HG03135 (cell line): ENCODE results near the gene NHEJ1.

ENCODE experiments used
- ATAC-seq: cut with Tn5 transposase; IDR thresholded peaks from one replicate; pipeline ENCODE4 v1.9.1; 2021; ENCODE audit warnings: mild to moderate bottlenecking, moderate library complexity; ENCODE audit not compliant: unreplicated experiment

NHEJ1 gene

DNA sequence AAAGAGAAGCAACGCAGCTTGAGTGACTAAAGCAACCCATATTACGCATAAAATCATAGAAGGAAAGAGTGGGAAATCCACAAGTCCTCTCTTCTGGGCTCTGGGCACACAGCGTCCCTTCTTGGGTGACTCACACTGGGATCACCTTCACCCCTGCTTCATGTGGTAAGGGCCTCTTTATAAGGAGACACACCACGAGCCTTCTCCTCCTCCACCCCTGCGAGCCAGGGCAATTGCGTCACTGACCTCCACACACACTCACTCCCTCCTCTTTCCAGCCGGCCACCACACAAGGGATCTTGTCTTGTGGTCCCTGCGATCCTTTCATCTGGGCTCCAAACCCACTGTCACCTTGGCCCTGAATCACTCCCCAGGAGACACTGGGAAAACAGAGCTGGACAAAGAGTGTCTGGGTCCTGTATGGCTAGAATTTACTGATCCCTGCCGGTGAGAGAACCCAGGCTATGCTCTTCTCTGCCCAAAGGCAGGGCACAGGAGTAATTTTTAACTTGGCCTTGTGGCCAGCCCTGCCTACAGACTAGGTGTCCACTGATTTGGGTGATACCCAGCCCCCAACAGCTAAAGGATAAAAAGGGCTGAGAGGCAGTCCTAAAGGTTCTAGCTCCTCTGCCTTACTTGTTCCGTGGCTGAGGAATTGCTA lies 35.3 kb downstream of the NHEJ1 start:
- ATAC-seq, result no peak

DNA sequence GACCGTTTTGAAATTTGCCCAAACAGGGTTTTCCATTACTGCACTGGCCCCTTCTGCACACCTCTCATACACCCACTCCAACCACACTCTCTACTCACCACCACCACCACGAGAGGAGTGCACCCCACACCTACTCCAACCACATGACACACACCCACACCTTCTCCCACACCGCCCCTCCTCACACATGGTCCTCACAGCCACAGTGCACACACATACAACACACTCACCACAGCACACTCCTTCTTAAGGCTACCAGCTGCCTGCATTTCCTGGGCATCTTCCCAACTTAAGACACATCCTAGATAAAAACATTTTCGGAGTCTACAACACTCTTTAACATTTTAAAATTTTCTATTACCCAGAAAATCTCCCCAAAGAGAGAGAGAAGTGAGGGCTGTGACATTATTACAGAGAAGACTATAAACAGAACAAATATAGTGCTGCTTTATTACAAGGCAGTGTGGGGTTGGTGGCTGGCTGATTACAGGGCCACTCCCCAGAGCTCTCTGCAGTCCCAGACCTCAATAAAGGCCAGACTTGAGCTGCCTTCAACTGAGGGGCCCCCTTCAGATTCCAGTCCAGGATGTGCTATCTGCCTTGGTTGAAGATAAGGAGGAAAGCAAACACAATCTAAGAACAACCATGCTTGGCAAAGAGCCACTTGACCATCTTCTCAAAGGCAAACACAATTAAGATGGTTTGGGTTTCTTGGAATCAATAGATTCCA lies 36.1 kb downstream of the NHEJ1 start:
- no peak for ATAC-seq

DNA sequence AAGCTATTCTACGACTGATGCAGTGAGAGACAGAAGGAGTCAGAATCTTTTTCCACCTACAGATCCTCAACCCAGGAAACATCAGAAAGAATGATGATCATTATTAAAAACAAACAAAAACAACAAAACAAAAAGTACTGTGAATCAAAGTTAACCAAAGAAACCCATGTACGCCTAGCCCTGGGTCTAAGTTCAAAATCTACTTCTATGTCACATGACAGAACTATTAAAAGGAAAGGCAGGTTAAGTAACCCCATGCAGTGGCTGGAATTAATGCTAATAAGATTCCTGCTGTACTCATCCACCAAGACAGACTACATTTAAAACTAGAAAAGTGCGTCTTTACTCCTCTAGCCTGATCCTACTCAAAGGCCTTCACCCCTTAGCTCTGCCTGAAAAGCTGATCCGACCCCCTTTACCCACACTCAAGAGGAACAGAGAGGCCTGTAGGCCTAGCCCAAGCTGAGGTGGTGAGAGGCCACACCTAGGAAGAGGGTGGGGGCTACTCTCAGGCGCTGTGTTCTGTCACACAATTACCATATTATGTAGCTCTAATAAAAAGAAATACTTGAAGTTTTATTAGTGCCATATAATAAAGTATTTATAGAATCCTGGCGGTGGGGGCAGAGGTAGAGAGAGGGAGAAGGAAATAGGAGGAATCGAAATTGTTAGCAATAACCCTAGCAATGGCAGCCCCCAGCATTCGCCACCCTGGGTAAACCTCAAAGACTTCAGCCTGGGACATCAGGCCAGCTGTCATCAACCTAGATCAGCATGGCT lies 37.1 kb downstream of the NHEJ1 start:
- ATAC-seq, result no peak

DNA sequence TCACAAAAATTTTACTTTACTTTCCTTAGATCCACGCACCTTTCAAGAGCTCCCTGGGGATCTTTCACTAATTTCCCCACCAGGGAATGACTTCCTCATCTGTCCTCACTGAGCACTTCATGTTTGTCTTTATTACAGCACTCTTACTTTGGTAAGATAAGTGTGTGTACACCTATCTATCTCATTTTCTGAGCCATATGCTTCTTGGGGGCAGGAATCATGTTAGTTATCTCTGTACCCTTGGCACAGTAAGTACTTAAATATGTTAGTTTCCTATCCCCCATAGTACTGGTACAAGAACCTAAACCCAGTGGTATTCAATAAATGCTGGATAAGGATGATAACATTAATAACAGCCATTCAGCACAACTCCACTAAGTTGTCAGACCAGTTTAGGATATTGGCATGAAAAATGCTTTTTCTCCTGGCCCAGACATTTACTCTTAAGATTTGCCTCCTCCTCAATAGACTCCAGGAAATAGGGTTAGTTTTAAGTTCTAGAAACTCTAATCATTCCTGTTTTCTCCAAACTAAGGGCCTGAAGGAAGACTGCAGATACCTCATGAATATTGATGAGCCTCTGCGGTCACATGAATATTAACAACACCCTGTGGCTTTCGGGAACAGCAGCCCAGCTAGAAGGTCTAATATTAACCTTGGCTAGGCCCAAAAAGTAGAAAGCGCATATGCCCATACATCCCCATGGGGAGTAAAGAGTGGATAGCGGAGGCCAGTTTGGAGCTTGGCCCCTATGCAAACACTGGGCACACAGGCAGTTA lies 38.2 kb downstream of the NHEJ1 start:
- no peak for ATAC-seq

DNA sequence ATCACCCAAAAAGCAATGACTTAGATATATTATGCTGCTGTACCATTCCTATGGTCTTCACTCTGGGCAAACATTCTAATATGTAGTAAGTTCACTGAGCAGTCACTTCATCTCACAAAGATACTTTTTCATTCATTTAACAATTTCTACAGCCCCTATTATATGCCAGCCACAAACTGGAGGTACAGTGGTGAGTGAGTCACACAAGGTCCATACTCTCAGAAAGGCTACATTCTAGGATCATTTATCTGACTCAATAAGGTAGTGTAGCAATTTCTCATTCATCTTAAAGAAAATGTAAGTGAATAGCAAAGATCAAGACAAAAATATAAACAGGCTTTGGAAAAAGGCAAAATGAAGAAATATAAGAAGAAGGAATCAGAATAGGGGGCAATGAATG lies 40.5 kb downstream of the NHEJ1 start:
- no peak for ATAC-seq

DNA sequence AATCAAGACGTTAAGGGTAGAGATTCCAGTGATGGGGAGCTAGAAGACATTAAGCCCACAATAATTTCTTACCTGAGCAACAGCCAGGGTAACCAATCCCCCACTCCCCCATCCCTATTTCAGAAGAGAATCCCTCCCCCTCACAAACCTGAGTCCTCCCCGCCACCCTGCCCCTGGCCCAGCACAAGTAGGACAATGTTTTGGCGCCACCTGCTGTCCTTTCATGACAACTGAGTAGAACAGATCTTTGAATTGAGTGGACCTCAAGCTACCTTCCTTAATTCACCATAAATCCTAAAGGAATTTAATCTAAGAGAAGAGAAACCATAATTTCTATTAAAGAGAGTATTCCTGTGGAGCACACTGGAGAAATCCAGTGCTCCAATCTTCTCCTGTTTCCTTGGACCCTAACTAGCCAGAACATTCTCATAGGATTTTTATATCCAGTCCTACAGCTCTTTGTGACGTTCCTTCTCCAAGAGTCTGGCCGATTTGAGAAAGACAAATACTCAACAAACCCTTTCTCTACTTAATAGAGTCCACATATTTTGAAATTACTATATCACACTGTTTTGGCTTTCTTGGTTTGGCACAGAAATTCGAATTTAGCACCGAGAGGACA lies 41.1 kb downstream of the NHEJ1 start:
- no peak for ATAC-seq

DNA sequence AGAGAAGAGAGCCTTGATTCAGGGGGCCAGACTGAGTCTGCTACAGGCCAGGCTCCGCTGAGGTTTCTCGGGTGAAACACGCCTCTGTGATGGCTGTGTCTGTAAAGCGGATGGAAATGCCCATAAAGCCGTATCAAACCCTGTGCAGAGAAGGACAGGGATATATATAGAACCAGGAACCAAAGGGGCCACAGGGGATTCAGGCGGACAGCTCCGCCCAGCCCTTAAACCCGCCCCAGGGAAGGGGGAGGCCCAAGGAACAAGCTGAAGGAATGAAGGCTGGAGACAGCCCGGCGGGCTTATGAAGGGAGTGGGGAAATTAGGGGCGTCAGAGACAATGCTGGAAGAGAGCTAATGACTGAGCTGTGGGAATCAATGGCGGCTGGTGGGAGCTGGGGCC lies 42.1 kb downstream of the NHEJ1 start:
- ATAC-seq, result no peak

DNA sequence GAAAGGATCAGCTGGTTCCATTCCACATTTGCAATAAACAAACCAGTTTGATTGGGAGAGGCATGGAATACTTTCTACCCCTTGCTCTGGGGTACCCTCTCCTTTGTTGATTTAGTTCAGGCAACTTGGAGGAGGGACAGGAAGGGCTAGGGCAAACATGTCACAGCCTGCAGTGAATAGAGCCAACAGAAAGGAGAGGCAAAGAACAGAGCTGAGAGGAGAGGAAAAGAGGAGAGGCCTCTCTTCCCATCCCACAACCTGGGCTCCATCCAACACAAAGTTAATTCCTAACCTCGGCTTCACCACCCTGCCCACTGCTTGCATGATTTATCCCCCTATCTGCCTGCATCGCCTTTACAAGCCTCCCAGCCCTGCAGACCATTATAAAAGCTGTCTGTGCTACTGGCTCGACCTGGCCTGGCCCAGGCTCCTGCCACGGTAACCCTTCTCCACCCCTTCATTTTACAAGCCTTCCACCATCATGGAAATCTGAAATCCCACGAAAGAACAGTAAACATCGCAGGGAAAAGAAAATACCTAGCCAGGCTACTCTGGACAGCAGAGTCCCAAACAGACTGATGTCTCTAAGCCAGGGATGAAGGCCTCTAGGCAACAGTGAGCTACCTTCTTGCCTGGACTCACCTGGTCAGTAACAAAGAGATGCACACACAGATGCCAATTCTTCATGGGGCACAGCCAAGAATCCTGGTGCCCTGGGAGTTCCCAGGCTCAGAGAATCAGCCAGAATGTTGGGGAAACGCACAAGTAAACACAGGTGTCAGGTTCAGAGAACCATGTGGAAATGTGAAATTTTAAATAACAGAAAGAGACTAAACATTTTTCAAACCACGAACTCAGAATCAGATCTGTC lies 43.6 kb downstream of the NHEJ1 start:
- no peak for ATAC-seq

DNA sequence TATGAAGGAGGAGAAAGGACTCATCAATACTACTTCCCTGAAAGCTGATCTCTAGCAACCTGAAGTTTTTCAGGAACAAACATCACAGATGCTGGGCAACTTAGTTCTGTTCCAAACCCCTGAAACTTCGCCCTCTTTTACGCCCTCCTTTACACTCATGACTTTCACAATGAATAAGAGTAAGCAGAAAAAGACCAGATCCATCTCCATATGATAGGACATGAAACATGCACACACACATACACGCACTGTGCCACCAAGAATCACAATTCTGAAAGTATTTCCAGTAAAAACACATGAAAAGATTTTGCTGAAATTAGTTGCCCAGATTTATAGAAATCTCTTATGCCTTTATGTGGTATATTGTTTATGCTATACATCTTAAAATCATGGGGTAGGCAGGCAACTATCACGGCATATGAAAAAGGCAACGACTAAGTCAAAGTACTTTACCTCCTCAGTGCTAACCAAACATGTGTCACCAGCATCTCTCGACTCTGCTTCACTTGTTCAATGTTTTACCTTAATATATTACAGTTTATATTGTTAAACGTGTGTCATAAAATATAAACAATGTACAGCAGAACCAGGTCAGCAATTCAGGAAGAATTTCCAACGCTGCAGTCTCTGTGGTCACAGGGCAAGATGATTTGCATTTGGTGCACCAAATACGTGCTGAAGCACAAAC lies 47.8 kb downstream of the NHEJ1 start:
- ATAC-seq, result no peak

DNA sequence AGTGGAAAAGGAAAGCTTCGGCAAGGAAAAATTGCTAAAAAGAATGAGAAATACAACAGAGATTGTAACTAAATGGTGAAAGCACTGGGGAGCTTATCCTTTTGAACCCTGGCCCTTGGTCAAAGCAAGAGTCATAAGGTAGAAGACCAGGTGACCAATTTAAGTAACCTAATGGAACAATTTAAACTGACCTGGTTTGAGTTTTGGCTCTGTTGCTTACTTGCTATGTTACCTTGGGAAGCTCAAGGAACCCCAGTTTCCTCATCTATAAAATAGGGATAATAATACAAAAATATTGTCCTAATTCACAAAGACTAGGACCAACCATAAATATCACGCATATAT lies 48.6 kb downstream of the NHEJ1 start:
- ATAC-seq, result no peak

DNA sequence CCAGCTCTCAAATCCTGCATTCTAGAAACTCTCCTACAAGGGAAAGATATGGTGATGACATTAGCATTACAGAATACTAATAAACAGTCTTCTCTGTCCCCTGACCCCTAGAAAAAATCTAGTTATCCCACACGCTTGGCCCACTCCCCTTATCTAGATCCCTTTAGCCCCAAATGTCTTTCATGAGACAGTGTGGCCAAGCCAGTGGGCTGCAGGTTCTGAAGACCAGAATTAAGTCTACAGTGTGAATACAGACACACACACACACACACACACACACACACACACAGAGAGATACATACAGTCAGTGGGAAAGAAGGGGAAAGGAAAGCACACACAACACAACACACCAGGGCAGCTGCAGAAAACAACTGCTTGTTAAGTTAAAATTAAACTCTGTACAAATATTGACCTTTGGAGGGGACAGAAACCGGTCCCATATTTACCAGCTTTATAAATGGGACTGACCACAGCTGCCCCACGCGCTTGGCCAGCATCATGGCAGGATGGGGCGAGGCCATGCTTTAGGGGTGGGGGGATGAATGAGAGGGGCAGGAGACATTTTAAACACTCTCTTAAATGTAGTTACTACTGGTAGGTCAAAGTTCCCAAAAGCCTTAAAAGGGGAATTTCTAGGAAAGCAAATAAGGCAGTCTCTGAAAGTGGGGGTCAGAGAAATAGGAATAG lies 49.1 kb downstream of the NHEJ1 start:
- no peak for ATAC-seq

DNA sequence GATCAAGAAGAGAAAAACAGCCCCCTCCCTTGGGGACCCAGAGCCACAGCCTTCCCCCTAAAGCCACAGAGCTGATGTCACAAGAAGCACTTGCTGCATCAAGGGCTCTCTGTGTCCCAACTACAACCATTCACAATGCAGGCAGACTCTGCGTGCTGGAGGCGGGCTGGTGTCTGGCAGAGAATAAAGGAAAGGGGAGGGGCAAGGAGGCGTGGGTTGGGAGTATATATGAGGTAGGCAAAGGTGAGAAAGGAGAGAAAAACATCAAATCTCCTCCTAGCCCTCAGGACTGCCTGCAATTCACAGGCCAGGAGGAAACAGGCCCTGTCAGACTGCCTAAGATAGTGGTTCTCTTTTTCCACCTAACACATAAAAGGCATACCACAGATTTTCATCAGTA lies 51.1 kb downstream of the NHEJ1 start:
- no peak for ATAC-seq

DNA sequence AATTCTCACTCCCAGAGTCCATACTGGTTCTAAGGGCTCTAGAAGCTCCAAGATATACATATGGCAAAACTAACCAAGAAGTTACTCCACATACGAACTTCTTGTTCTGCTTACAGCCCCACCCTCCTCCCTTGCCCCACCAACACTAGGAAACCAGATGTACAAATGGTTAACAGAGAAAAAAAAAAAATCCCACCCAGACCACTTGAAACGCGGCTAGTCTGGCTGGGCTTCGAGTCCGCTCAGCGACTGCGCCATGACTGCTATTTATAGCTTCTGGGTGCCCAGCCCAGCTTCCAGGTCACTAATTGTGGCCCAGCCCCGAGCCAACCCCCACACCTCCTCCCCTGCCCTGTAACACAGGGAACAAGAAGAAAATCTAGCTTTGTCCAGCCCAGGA lies 52.9 kb downstream of the NHEJ1 start:
- no peak for ATAC-seq

DNA sequence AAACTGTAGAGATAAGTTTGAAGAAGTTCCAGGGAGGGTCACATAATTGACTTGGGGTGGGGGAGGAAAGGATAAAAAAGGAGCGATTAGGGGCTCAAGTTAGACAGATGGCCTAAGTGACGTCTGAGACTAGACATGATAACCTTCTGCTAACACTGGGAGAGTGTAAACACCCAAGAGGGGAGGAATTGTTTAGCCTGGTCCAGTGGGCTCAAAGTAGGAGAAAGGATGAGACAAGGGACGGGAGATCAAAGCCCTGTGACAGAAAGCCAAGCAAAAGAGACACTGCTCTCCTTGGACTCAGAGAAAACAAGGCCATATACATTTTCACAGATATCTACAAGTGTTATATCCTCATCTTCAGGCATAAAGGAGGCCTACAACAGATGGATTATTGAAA lies 54.4 kb downstream of the NHEJ1 start:
- ATAC-seq, result no peak

DNA sequence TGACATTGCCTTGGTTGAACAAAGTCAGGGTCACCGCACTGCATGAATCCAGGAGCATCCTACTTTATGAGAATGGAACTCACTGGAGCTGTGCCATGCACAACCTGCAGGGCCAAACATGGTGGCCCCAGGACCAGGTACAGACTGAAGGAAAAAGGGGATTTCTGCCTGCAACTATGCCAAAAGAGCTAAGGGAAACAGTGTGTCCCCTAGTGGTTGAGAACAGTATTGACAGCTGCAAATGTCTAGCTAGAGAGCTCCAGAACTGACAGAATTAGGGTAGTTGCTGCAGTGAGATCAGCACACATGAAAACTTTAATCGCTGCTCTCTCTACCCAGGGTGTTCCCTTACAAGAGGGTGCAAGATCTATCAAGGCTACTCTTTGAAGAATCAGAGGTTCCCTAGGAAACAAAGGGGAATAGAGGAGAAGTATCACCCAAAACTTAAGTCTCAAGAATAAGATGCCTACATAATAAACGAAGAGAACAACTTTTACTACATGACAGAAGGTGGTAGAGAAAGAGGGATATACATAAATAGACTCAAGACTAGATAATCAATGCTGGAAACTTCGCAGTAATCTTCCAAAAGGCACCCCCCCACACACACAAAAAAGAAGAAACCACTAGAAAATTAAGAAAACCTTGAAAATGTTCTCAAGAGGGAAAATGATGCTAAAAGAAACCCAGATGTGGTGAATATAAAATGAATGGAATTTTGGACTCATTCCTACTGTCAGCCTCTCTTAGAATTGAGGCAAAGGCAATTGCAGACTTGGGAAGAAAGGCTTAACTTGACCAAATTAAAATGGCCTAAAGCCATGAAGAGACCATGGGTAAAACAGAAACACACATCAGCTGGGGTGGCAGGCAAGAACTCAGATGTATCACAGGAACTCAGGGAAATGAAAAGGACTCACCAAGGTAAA lies 56.2 kb downstream of the NHEJ1 start:
- no peak for ATAC-seq

DNA sequence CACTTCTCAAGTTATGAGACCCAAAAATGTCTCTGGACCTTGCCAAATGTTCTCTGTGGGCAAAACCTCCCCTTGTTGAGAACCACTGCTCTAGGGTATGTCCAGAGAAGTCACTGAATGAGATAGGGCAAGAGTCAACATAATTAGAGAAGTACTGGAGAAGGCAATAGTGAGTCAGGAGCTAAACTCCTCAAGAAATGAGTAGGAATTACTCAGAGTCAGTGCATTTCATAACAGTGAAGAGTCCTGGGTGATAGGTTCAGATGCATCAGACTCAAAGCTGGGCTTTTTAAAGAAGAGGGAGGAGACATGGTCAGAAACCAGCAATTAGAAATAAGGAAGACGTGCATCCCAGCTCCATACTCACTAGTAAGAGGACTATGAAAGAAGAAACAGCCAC lies 61.3 kb downstream of the NHEJ1 start:
- ATAC-seq, result no peak

DNA sequence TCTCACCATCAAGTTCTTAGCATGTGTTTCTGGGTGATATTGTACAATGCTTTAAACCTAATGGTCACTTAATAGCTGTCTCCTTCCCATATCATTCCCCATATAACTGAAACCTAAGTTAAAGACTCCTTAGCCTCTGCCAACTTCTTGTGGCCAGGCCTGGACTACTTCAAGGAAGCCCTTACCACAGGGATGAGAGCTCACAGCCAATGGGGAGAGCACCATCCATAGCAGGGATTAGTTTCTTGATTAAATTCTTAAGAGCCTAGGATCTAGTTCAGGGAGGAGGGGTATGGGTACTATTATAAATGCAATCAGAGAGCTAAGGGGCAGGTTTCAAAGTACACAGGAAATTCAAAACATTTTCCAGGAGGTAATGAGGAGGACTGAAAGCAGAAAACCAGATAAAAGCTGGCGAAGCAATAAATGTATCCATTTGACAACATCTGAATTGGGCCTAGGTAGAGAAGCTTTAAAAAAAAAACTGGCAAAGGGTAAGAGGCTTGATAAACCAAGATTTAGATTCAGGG lies 65.1 kb downstream of the NHEJ1 start:
- ATAC-seq, result no peak

DNA sequence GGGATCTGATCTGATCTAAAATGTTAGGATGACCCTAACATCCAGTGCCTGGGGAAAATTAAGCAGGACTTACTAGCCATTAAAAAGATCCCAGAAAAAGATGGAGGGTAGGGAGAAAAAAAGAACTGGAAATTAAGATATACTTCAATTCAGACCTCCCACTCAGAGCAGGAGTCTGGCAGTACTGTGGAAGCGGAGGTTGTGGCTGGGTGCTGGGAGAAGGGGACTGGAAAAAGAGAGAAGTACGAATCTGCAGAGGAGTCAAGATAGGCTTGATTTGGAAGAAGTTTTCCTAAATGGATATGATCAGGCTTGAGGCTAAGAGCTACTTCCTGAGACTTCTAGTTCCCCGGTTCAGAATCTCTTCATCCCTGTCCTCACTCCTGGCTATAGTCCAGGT lies 66.4 kb downstream of the NHEJ1 start:
- ATAC-seq, result no peak
